ENCODE results near the gene AASDH.
"Not testable (repeated sequence)": the region's sequence is repeated elsewhere in the genome, so short reads cannot be mapped to it uniquely, and the experiment has no call there.

The AASDH gene

DNA sequence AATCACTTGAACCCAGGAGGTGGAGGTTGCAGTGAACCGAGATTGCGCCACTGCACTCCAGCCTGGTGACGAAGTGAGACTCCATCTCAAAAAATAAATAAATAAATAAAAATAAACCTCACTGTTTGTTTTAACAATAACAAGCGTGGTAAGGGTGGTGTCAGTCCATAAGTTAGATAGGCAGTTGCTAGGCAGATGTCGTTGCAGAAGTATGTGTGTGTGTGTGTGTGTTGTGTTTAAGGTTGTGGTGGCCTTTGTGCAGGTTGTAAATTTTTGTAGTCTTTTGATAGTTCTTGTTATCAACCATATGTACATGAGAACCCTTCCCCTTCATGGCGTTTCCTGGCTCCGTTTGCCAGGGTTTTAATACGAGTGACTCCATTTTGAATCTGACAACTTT lies 4.0 kb upstream of the AASDH start:
- DNase-seq = no peak

- no peak for DNase-seq
Measured at GRCh38 chr4:56389558-56389957, 2.3 kb upstream of the AASDH start.

DNA sequence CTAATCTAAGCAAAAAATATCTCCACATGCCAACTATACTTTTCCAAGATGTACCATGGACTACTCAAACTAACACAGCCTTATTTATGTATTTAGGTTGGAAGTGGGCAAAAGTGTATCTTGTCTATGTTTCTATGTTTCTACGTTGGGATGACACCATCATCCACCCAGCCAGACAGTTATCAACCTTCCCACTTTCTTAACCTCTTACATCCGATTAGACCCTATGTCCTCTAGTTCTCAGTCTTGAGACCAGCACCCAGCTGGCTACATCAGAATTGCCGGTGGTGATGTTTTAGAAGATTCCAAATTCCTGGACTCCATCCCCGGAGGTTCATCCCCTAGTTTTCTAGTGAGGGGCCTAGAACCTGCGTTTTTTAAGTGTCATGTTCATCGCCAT lies 1.0 kb upstream of the AASDH start:
- DNase-seq = no peak

DNA sequence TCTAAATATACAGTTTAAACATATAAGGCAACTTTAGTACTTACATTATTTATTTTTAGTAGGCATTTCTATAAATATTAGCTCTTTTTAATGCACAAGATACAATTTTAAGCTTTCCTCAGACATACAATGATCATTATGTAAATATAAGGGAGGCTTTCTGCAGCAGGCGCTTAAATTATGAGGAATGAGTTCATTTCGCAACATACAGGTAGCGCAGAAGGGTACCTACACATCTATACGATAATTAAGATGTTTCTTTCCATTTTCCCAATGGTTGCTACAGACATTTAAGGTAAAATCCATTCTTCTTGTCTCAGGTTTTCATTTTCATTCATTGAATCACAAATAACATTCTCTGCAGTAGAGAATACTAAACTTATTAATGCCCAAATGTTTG lies 1.2 kb downstream of the AASDH start:
- DNase-seq = no peak

DNA sequence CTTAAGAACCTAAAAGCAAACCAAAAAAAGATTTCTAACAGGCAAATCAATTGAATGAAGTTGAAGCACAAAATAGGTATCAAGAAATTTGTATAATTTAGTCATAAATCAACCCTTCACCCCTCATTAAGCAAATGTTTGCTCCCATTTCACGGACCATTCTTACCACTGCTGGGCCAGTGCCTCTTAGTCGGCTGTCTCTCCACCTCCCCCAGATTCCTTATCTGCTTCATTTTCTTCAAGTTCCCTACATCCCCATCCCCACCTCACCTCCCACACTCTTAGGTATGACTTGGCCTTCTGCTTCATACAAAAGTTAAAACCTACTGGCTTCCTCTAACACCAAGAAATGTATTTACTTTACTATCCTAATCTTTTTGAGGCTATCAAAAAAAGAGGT lies 11.8 kb downstream of the AASDH start:
- no peak for DNase-seq

GRCh38 chr4:56374956-56375355 lies 12.3 kb downstream of the AASDH start:
- DNase-seq = no peak

DNA sequence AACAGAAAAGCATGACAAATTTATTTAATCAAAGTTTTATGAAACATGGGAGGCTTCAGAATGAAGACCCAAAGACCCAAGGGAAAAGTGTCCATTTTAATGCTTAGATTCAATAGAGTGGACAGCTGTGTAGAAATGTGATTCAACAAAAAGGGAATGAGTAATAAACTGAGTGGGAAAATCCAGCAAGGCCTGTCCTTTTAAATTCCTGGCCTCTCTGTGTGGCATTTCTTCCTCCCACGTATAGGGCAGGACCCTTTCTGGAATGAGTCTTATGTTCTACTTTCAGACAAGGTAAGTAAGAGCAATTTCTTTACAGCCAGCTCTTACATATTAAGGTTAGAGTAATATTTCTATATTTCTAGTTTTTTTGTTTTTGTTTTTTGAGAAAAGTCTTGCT lies 14.5 kb downstream of the AASDH start:
- DNase-seq = no peak

GRCh38 chr4:56371426-56372220 lies 15.7 kb downstream of the AASDH start:
- DNase-seq = no peak

DNA sequence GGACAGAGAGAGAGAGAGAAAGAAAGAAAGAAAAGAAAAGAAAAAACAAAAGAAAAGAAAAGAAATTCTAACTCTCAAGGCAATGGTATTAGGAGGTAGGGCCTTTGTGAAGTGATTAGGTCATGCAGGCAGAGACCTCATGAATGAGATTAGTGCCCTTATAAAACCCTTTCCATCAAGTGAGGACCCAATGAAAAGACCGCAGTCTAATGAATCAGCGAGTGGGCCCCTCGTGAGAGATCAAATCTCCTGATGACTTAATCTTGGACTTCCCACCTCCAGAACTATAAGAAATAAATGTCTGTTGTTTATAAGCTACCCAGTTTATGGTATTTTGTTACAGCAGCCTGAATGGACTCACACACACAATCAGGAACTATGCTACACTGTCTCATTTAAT lies 16.9 kb downstream of the AASDH start:
- DNase-seq = no peak

GRCh38 chr4:56362981-56363380 lies 24.3 kb downstream of the AASDH start:
- DNase-seq = not testable (repeated sequence)

DNA sequence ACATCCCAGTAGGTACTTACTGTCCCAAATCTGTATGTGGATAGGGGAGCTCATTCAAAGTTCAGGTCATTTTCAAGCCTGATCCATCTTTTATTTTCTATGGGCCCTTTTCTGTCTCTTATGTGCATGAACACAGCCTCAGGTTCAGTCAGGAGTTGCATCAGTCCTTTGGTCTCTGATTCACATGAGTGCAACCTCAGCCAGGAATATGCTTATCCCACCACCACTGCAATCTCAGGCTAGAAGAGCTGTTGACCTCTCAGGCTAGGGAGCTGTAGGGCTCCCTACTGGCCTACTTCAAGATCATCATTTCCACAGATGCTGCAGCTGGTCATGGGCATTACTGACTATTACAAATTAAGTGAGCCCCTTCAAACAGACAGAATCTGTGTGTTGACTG lies 27.2 kb downstream of the AASDH start:
- DNase-seq = no peak

GRCh38 chr4:56356650-56357049 lies 30.6 kb downstream of the AASDH start:
- no peak for DNase-seq

DNA sequence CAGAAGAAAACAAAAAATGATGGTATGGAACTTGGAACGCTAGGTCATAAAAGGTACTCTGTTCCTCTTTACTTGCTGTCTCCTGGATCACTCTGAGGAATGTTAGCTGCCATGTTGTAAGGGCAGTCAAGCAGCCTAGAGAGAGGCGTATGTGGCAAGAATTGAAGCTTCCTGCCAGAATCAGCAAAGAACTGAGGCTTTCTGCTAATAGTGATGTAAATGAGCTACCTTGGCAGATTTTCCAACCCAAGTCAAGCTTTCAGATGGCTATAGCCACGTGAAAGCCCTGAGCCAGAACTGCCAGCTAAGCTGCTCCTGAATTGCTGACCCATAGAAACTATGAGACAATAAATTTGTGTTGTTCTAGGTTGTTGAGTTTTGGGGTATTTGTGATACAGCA lies 38.7 kb downstream of the AASDH start:
- no peak for DNase-seq

DNA sequence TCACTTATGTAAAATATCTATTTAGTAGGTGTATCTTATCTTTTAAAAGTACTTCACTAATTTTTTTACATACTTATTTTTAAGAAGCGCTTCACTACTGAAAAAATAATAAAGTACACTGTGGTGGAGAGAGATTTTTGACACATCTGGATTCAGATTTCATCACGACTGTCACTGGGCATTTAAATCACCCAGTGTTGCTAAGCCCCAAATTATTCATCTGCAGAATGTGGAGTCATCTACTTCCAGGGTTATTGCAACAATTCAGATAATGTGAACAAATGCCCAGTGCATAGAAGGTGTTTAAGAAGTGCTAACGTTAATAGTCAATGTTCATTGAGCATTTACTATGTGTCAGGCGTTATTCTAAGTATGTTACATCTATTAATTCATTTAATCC lies 41.8 kb downstream of the AASDH start:
- DNase-seq = no peak

- DNase-seq = no peak
Measured at GRCh38 chr4:56342746-56343145, 44.5 kb downstream of the AASDH start.

- no peak for DNase-seq
Measured at GRCh38 chr4:56330691-56331090, 56.6 kb downstream of the AASDH start.

GRCh38 chr4:56326363-56326762 lies 60.9 kb downstream of the AASDH start:
- DNase-seq = no peak

DNA sequence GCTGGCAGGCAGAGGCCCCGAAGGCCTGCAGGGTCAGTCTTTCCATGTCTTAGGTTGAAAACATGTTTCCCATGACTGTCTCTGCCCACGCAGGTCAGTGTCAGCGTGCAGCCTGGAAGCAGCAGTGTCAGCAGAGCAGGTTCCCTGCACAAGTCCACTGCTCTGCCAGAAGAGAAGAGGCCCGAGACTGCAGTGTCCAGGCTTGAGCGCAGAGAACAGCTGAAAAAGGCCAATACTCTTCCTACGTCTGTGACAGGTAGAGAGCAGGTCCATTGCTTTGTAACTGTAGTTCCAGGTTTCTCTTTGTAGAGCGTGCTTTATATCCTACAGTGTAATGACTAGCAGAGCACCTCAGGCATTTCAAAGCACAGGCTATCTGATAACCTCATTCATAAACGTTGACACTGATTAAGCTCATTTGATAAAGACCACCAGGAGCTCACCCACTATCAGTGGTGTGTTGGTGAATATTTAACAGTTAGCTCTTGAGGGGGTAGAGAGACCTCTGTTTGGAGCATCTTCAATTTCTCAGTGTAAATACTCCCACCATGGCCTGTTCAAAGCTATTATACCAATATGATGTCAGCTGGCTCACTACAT lies 63.2 kb downstream of the AASDH start:
- no peak for DNase-seq

DNA sequence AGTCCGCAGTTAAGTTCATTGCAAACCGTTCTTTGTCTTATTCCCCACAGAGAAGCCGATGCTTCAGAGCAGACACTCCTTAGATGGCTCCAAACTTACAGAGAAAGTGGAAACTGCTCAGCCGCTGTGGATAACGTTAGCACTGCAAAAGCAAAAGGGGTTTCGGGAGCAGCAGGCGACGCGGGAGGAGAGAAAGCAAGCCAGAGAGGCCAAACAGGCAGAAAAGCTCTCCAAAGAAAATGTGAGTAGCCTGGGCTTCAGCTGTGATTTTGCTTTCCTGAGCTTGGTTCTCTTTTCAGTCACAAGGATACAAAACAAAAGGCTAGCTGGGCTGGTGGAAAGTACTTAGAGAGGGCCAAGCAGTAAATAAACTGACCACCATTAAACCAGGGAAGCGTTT lies 64.0 kb downstream of the AASDH start:
- DNase-seq = no peak

GRCh38 chr4:56321251-56321650 lies 66.0 kb downstream of the AASDH start:
- no peak for DNase-seq

- DNase-seq = no peak
Measured at GRCh38 chr4:56320293-56320692, 67.0 kb downstream of the AASDH start.

- DNase-seq = no peak
Measured at GRCh38 chr4:56318555-56318954, 68.7 kb downstream of the AASDH start.

- no peak for DNase-seq
Measured at GRCh38 chr4:56317749-56318148, 69.5 kb downstream of the AASDH start.

- DNase-seq = no peak
Measured at GRCh38 chr4:56316011-56316650, 71.2 kb downstream of the AASDH start.
